Measurements from ENCODE around the gene C1QTNF1.

The C1QTNF1 gene

GRCh38 chr17:79023886-79024771, at the start of gene C1QTNF1:
Gene C1QTNF1 (plus strand): TSS chr17:79024169. CDS start chr17:79043969, 19,800 bp downstream.
- DNase-seq = no peak

GRCh38 chr17:78974635-78975591, 49.1 kb upstream of the C1QTNF1 start:
- no peak for DNase-seq

- DNase-seq = no peak
Measured at GRCh38 chr17:78976907-78977680, 46.9 kb upstream of the C1QTNF1 start.

GRCh38 chr17:78977681-78977943, 46.4 kb upstream of the C1QTNF1 start:
- DNase-seq = no peak

GRCh38 chr17:78977997-78978973, 45.7 kb upstream of the C1QTNF1 start:
- DNase-seq = no peak

- peak; percentile 92 for DNase-seq
Measured at GRCh38 chr17:78979780-78980623, 44.0 kb upstream of the C1QTNF1 start, which contains the start of gene LGALS3BP. Gene LGALS3BP (minus strand): TSS chr17:78979923. CDS start chr17:78977191, 2,732 bp downstream.

GRCh38 chr17:78980624-78980972, 43.4 kb upstream of the C1QTNF1 start:
- no peak for DNase-seq

- no peak for DNase-seq
Measured at GRCh38 chr17:78981010-78981888, 42.7 kb upstream of the C1QTNF1 start.

- DNase-seq = no peak
Measured at GRCh38 chr17:78985395-78985794, 38.6 kb upstream of the C1QTNF1 start.

GRCh38 chr17:78986048-78986648, 37.8 kb upstream of the C1QTNF1 start:
- peak; percentile 40 for DNase-seq

GRCh38 chr17:78986649-78987328, 37.2 kb upstream of the C1QTNF1 start:
- DNase-seq = peak; percentile 77

- no peak for DNase-seq
Measured at GRCh38 chr17:78988152-78988551, 35.8 kb upstream of the C1QTNF1 start.

GRCh38 chr17:78990349-78991016, 33.5 kb upstream of the C1QTNF1 start:
- DNase-seq = no peak

- DNase-seq = no peak
Measured at GRCh38 chr17:78991017-78991738, 32.8 kb upstream of the C1QTNF1 start.

- no peak for DNase-seq
Measured at GRCh38 chr17:78991906-78992532, 31.9 kb upstream of the C1QTNF1 start.

GRCh38 chr17:78992542-78993212, 31.3 kb upstream of the C1QTNF1 start:
- no peak for DNase-seq
